Measurements from ENCODE around the gene NRP1. TPM values are rescaled to one million over a fixed set of nuclear protein-coding genes. Genes with fewer than 3 reads are reported as not detected.

The NRP1 gene
- total RNA-seq, 4 donors from 2014 or later: 20.4 to 29.0 (median 22.1) TPM

GRCh38 chr10:33334805-33335550, 511 bp upstream of the NRP1 start:
- no peaks in the 10 kb centered on the region for H3K36me3 ChIP-seq
- H3K4me1 ChIP-seq: peaks cover 38 to 49% of the 10 kb centered on the region in 2 donors
- intact Hi-C loops (cut with DNase I; ENCODE audit: low total_unique reads): loop anchor here (5.0 to 10.0 kb wide), 4 partner anchors 127 to 472 kb away; partner anchors contain the start of gene ITGB1
- TF ChIP-seq, protein P1, sequence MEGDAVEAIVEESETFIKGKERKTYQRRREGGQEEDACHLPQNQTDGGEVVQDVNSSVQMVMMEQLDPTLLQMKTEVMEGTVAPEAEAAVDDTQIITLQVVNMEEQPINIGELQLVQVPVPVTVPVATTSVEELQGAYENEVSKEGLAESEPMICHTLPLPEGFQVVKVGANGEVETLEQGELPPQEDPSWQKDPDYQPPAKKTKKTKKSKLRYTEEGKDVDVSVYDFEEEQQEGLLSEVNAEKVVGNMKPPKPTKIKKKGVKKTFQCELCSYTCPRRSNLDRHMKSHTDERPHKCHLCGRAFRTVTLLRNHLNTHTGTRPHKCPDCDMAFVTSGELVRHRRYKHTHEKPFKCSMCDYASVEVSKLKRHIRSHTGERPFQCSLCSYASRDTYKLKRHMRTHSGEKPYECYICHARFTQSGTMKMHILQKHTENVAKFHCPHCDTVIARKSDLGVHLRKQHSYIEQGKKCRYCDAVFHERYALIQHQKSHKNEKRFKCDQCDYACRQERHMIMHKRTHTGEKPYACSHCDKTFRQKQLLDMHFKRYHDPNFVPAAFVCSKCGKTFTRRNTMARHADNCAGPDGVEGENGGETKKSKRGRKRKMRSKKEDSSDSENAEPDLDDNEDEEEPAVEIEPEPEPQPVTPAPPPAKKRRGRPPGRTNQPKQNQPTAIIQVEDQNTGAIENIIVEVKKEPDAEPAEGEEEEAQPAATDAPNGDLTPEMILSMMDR (IDR thresholded peaks at IDR 0.05 in 4 of 5, conservative IDR thresholded peaks at IDR 0.05 in 1 of 5): peak; percentile 55 to 76 (median 62)
- peak; percentile 38 to 39 for TF ChIP-seq POLR2A (IDR thresholded peaks at IDR 0.05)
- peak; percentile 65 to 67 for ATAC-seq
- peak overlapping the region; percentile 87 to 94 (median 93) for H3K27ac ChIP-seq
- in situ Hi-C loops (cut with MboI; ENCODE audit: low sequenced_read_pairs in 4 of 4): loop anchor here in 1 of 4 donors (10.0 kb wide), 1 partner anchor 140 kb away; no protein-coding TSS in a partner anchor
- peak overlapping the region; percentile 82 to 98 (median 91) for H3K4me3 ChIP-seq
- no peaks in the 10 kb centered on the region for H3K9me3 ChIP-seq
- H3K27me3 ChIP-seq: no peaks in the 10 kb centered on the region
- DNase-seq: peak; percentile 59 to 65

DNA sequence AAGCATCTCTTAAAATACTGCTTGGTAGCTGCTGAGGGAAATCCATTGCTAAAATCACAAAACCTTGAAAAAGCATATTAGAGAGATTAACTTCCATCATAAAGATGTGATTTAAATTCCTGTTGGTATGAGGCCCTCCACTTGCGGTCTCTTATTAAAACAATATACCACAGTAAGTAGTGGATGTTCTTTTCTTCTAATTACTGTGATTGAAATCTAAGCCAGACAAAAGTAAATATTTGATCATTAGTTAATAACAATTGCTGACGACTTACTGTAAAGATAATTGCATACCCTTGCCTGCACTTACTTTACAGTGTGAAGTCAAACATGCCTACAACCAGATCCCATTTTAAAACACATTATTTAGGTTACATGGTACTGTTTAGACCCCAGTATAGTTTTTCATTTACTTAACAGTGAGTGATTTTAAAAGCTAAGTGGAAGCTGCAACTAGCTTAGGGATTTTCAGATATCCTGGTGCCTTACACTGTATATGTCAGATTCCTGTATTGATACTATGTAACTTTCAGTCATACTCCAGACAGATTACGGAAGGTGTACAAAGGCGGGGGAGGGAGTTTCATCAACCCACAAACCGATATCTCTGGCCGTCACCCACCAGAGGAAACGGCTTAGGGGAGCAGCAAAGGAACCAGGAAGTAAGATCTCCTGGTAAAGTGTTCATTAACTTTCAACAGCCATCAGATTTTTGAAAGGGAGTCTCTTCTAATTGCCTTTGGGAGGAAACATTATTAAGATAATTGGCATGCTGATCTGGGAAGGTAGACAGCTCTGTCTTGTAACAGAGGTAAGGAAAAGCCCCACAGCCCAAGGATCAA, 986 bp downstream of the NRP1 start:
- no peak for TF ChIP-seq POLR2A (IDR thresholded peaks at IDR 0.05)
- TF ChIP-seq, protein P1 (IDR thresholded peaks at IDR 0.05 in 4 of 5, conservative IDR thresholded peaks at IDR 0.05 in 1 of 5): no peak
- intact Hi-C loops (cut with DNase I; ENCODE audit: low total_unique reads) (loop anchor here (2.0 to 10.0 kb wide), 4 partner anchors 129 to 1305 kb away; partner anchors contain the start of gene ITGB1), in situ Hi-C loops (cut with MboI; ENCODE audit: low sequenced_read_pairs in 4 of 4) (loop anchor here in 1 of 4 donors (10.0 kb wide), 1 partner anchor 139 kb away; no protein-coding TSS in a partner anchor)
- Histone ChIP-seq H3K27me3 (no peaks in the 10 kb centered on the region), H3K27ac (peak overlapping the region; percentile 87 to 94 (median 93)), H3K4me1 (peaks cover 47 to 53% of the 10 kb centered on the region in 2 donors), H3K4me3 (peak overlapping the region; percentile 82 to 98 (median 91)), H3K36me3 (no peaks in the 10 kb centered on the region), H3K9me3 (no peaks in the 10 kb centered on the region)
- ATAC-seq: no peak
- no peak for DNase-seq

DNA sequence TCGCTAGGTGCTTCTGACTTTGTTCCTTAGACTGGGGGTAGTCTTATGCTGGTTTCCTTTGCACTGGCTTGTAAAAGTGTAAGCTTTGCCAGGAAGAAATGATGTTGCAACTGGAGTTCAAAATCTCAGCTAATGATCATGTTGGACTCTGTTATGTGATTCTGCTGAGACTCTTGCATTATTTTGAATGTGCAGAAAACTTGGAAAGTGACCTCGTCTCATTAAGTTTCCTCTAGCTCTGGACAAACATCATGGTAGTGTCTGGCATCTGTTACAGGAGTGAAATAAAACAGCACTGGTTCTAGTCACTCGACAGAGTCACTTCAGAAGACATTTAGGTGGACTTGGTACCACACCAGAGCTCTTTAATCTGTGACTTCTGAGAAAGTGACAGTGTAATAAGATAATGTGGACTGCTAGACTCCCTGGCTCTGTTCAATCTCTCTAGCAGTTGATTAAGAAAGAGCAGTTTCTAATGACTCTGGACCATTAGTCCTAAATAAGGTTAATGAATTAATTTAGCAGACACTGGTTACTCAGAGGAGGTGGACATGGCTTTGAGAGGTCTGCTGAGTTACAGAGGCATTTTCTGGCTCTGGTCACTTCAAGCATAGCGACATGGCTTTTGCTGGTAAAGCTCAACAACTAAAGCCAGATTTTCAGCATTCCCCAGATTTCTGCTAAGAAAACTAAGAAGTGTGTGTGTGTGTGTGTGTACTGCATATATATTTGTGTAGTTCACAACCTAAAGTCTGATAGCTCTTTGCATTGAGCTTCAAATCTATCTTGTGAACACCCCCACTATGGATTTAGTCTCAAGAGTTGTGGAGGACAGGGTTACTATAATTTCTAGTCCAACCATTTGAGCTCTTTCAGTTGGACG, 2.0 kb downstream of the NRP1 start:
- H3K4me3 ChIP-seq: peak overlapping the region; percentile 82 to 98 (median 91)
- DNase-seq (no peak), ATAC-seq (no peak)
- peaks cover 51 to 59% of the 10 kb centered on the region in 2 donors for H3K4me1 ChIP-seq
- H3K9me3 ChIP-seq: no peaks in the 10 kb centered on the region
- no peaks in the 10 kb centered on the region for H3K27me3 ChIP-seq
- H3K27ac ChIP-seq: peak overlapping the region; percentile 87 to 94 (median 93)
- in situ Hi-C loops (cut with MboI; ENCODE audit: low sequenced_read_pairs in 4 of 4) (loop anchor here in 1 of 4 donors (10.0 kb wide), 1 partner anchor 138 kb away; no protein-coding TSS in a partner anchor), intact Hi-C loops (cut with DNase I; ENCODE audit: low total_unique reads) (loop anchor here (2.0 to 10.0 kb wide), 4 partner anchors 130 to 1306 kb away; partner anchors contain the start of gene ITGB1)
- no peaks in the 10 kb centered on the region for H3K36me3 ChIP-seq
- TF ChIP-seq POLR2A (IDR thresholded peaks at IDR 0.05): no peak
- TF ChIP-seq, protein P1 (IDR thresholded peaks at IDR 0.05 in 4 of 5, conservative IDR thresholded peaks at IDR 0.05 in 1 of 5): no peak

GRCh38 chr10:33331379-33331694, 3.1 kb downstream of the NRP1 start:
- no peak for DNase-seq
- in situ Hi-C loops (cut with MboI; ENCODE audit: low sequenced_read_pairs in 4 of 4): loop anchor here in 1 of 4 donors (10.0 kb wide), 1 partner anchor 137 kb away; no protein-coding TSS in a partner anchor
- no peak for TF ChIP-seq POLR2A (IDR thresholded peaks at IDR 0.05)
- TF ChIP-seq, protein P1 (IDR thresholded peaks at IDR 0.05 in 4 of 5, conservative IDR thresholded peaks at IDR 0.05 in 1 of 5): no peak
- H3K4me3 ChIP-seq: peak overlapping the region; percentile 82 to 98 (median 91)
- ATAC-seq: no peak
- H3K27me3 ChIP-seq: no peaks in the 10 kb centered on the region
- no peaks in the 10 kb centered on the region for H3K36me3 ChIP-seq
- peak overlapping the region; percentile 87 to 94 (median 93) for H3K27ac ChIP-seq
- peaks cover 60 to 63% of the 10 kb centered on the region in 2 donors for H3K4me1 ChIP-seq
- intact Hi-C loops (cut with DNase I; ENCODE audit: low total_unique reads): loop anchor here (5.0 to 10.0 kb wide), 3 partner anchors 131 to 476 kb away; partner anchors contain the start of gene ITGB1
- H3K9me3 ChIP-seq: no peaks in the 10 kb centered on the region
